KMS-11 (cell line): ENCODE measurements around the gene COL1A2.

Experiments
- H2AFZ ChIP-seq: fragments of 200-600 bp; sonication (generic); 2 replicates; pipeline ENCODE4 v1.6.1; 2016; ENCODE audit warnings: antibody characterized with exemption, mixed run types, low read depth
- H3K27ac ChIP-seq: fragments of 200-600 bp; sonication (generic); 2 replicates; pipeline ENCODE4 v1.6.1; 2016; ENCODE audit warnings: mild to moderate bottlenecking, mixed run types
- H3K27me3 ChIP-seq: fragments of 200-600 bp; sonication (generic); 2 replicates; pipeline ENCODE4 v1.6.1; 2017; ENCODE audit warnings: mild to moderate bottlenecking, low read depth, mixed run types, moderate library complexity; ENCODE audit not compliant: insufficient read depth
- H3K36me3 ChIP-seq: fragments of 200-600 bp; sonication (generic); 2 replicates; pipeline ENCODE4 v1.6.1; 2017; ENCODE audit warnings: mild to moderate bottlenecking, mixed run types; ENCODE audit not compliant: insufficient read depth
- H3K4me1 ChIP-seq: fragments of 200-600 bp; sonication (generic); 2 replicates; pipeline ENCODE4 v1.6.1; 2016; ENCODE audit warnings: mild to moderate bottlenecking, low read depth, mixed run types; ENCODE audit not compliant: poor library complexity, severe bottlenecking
- H3K4me2 ChIP-seq: fragments of 200-600 bp; sonication (generic); 2 replicates; pipeline ENCODE4 v1.7.0; 2016; ENCODE audit warnings: mild to moderate bottlenecking, mixed run types
- H3K4me3 ChIP-seq: fragments of 200-600 bp; sonication (generic); IDR thresholded peaks from 2 replicates; pipeline ENCODE4 v1.6.1; 2017; ENCODE audit warnings: low read depth, low read length, mixed read lengths; ENCODE audit not compliant: insufficient read depth
- H3K79me2 ChIP-seq: fragments of 200-600 bp; sonication (generic); 2 replicates; pipeline ENCODE4 v1.6.1; 2016; ENCODE audit warnings: low read depth, mixed run types; ENCODE audit not compliant: insufficient read depth
- H3K9ac ChIP-seq: fragments of 200-600 bp; sonication (generic); 2 replicates; pipeline ENCODE4 v1.6.1; 2016; ENCODE audit warnings: mild to moderate bottlenecking, mixed run types
- H4K20me1 ChIP-seq: fragments of 200-600 bp; sonication (generic); 2 replicates; pipeline ENCODE4 v1.6.1; 2016; ENCODE audit warnings: mild to moderate bottlenecking, mixed run types; ENCODE audit not compliant: insufficient read depth
- TF ChIP-seq, protein P1 (sequence below): fragments of 200-600 bp; sonication (generic); conservative IDR thresholded peaks from 2 replicates; pipeline ENCODE4 v1.6.1; 2017; ENCODE audit warnings: low read depth, mild to moderate bottlenecking, antibody characterized with exemption, low read length, moderate library complexity, mixed read lengths

COL1A2 gene

DNA sequence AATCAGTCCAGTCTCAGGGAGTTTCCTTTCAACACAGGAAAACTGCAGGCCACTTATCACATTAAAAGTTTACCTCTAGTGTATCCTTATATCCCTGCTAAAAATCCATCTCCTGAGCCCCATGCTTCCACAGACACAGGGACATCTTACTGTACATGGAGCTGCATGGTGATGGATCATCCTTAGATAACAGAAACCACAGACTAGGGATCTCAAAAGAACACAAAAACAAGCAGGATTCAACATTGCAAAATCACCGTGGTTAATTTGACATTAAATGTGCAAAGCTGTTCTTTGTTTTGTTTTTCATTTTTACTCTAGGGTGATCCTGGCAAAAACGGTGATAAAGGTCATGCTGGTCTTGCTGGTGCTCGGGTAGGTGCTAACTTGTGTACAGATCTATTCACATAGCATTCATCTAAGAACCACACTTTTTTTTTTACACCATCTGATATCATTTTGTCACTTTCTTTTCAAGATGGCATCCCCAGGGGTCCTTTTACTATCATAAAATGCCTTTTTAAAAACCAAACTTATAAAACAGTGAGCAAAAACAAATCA lies 18.1 kb downstream of the COL1A2 start:
- H4K20me1 ChIP-seq, result no peaks in the 10 kb centered on the region
- no peak overlapping the region for H2AFZ ChIP-seq
- no peak overlapping the region for H3K9ac ChIP-seq
- H3K4me2 ChIP-seq, result no peak overlapping the region
- no peak overlapping the region for H3K4me3 ChIP-seq
- no peaks in the 10 kb centered on the region for H3K79me2 ChIP-seq
- TF ChIP-seq, protein P1, sequence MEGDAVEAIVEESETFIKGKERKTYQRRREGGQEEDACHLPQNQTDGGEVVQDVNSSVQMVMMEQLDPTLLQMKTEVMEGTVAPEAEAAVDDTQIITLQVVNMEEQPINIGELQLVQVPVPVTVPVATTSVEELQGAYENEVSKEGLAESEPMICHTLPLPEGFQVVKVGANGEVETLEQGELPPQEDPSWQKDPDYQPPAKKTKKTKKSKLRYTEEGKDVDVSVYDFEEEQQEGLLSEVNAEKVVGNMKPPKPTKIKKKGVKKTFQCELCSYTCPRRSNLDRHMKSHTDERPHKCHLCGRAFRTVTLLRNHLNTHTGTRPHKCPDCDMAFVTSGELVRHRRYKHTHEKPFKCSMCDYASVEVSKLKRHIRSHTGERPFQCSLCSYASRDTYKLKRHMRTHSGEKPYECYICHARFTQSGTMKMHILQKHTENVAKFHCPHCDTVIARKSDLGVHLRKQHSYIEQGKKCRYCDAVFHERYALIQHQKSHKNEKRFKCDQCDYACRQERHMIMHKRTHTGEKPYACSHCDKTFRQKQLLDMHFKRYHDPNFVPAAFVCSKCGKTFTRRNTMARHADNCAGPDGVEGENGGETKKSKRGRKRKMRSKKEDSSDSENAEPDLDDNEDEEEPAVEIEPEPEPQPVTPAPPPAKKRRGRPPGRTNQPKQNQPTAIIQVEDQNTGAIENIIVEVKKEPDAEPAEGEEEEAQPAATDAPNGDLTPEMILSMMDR, result no peak
- H3K27me3 ChIP-seq, result no peaks in the 10 kb centered on the region
- H3K27ac ChIP-seq, result no peak overlapping the region
- no peaks in the 10 kb centered on the region for H3K4me1 ChIP-seq
- H3K36me3 ChIP-seq, result no peaks in the 10 kb centered on the region

DNA sequence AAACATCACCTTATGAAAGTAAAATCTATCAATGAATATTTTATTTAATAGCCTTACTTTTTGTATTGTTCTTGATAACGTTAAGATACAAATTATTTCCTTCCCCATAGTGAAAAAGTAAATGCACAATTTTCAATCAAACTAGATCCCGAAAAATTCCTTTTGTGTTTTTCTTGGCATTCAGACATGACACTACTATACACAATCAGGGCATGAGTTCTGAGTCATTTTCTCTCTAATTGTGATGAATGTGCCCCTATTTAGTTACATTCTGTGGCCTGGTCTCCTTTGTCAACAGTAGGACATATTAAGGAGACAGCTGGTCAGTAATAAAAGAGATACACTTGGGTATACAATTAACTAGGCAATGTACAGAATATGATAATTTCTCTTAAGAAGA lies 19.8 kb downstream of the COL1A2 start:
- Histone ChIP-seq H3K79me2 (no peaks in the 10 kb centered on the region), H3K4me3 (no peak overlapping the region), H3K4me1 (no peaks in the 10 kb centered on the region), H3K9ac (no peak overlapping the region), H3K36me3 (no peaks in the 10 kb centered on the region), H3K27ac (no peak overlapping the region), H4K20me1 (no peaks in the 10 kb centered on the region), H3K4me2 (no peak overlapping the region), H3K27me3 (no peaks in the 10 kb centered on the region), H2AFZ (no peak overlapping the region)
- TF ChIP-seq, protein P1, result no peak

DNA sequence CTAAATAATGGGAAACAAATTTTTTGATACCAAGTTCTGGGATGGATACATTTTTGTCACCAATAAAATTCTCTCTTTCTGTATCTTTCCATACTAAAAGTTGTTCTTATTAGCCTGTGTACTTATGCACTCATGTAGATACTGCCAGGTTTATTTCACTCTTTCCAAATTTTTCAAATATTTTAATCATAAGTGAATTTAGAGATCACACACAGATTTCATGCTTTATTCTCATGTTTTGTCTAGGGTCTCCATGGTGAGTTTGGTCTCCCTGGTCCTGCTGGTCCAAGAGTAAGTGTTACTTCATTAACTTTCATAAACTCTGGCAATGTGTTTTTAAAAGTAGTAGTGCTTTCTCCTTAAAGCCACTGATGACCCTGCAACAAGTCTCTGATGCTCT lies 20.3 kb downstream of the COL1A2 start:
- H3K27me3 ChIP-seq, result no peaks in the 10 kb centered on the region
- no peaks in the 10 kb centered on the region for H3K79me2 ChIP-seq
- H3K9ac ChIP-seq, result no peak overlapping the region
- H2AFZ ChIP-seq, result no peak overlapping the region
- H3K36me3 ChIP-seq, result no peaks in the 10 kb centered on the region
- no peak overlapping the region for H3K27ac ChIP-seq
- no peak overlapping the region for H3K4me2 ChIP-seq
- TF ChIP-seq, protein P1, result no peak
- no peak overlapping the region for H3K4me3 ChIP-seq
- no peaks in the 10 kb centered on the region for H4K20me1 ChIP-seq
- no peaks in the 10 kb centered on the region for H3K4me1 ChIP-seq

DNA sequence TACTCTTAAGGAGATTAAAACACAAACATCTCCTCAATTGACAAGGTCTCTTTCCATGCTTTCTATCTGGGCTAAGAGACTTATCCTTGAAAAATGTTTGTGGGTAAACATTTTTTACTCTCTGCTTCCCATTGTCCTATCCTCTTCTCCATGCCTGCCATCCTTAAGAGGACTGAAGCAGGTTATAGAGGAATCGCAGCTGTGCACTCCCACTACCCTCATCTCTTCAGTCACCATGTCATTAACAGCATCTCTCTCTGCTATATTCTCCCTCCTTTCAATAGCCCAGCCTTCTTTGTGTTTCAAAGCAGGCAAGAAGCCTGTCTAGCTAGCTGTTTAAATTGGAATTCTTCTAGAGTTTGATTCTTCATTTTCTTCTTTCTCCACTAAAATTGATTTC lies 22.6 kb downstream of the COL1A2 start:
- no peak overlapping the region for H3K4me2 ChIP-seq
- no peak overlapping the region for H2AFZ ChIP-seq
- TF ChIP-seq, protein P1, result no peak
- H3K27me3 ChIP-seq, result no peaks in the 10 kb centered on the region
- H3K79me2 ChIP-seq, result no peaks in the 10 kb centered on the region
- no peaks in the 10 kb centered on the region for H3K4me1 ChIP-seq
- H3K36me3 ChIP-seq, result no peaks in the 10 kb centered on the region
- H3K4me3 ChIP-seq, result no peak overlapping the region
- no peaks in the 10 kb centered on the region for H4K20me1 ChIP-seq
- no peak overlapping the region for H3K27ac ChIP-seq
- no peak overlapping the region for H3K9ac ChIP-seq

DNA sequence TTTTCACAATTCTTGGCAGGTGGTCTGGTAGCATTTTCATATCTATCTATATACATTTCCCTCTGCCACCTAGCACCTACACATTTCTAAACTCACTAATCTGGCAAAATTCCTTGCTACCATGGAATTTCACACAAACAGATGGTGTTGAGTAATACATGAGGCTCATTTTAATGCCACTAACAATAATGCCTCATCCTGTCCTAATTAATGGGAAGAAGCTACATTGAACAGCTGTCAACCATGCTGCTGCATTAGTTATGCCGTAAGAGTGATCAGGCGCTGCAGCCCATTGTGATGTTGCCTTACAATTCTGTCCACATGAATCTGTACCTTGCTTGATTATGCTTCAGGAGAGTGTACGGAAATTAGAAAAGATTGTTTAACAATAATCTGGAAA lies 23.2 kb downstream of the COL1A2 start:
- Histone ChIP-seq H3K36me3 (no peaks in the 10 kb centered on the region), H3K79me2 (no peaks in the 10 kb centered on the region), H2AFZ (no peak overlapping the region), H3K9ac (no peak overlapping the region), H3K27me3 (no peaks in the 10 kb centered on the region), H3K4me3 (no peak overlapping the region), H4K20me1 (no peaks in the 10 kb centered on the region), H3K4me1 (no peaks in the 10 kb centered on the region), H3K27ac (no peak overlapping the region), H3K4me2 (no peak overlapping the region)
- TF ChIP-seq, protein P1, result no peak
